BJ (cell line): ENCODE measurements around the gene FAM131B. TPM values are rescaled to one million over a fixed set of nuclear protein-coding genes. Genes with fewer than 3 reads are reported as not detected.

ENCODE experiments used
- CTCF ChIA-PET: fragments of 350-600 bp; formaldehyde crosslinking; extraction: SDS; loops from one replicate; lab custom pipeline; 2021; ENCODE audit warnings: antibody characterized with exemption, inconsistent platforms; lab: Yijun Ruan, JAX
- POLR2A ChIA-PET: fragments of 300-600 bp; sonication (Branson Sonifier 250); formaldehyde crosslinking; extraction: SDS; loops from one replicate; lab custom pipeline; 2021; ENCODE audit warnings: antibody characterized with exemption; lab: Charles Lee
- DNase-seq: peaks from one replicate; pipeline ENCODE4 v3.0.0-alpha.2; 2011; ENCODE audit warnings: low read depth
- H3K27me3 ChIP-seq: 2 replicates; pipeline ENCODE4 v1.6.0; 2011; ENCODE audit warnings: low read length; ENCODE audit not compliant: control insufficient read depth, insufficient read depth
- H3K36me3 ChIP-seq: 2 replicates; pipeline ENCODE4 v1.5.1; 2011; ENCODE audit warnings: low read length; ENCODE audit not compliant: control insufficient read depth, insufficient read depth
- H3K4me3 ChIP-seq: 2 replicates; pipeline ENCODE4 v1.5.1; 2011; ENCODE audit warnings: low read depth, mild to moderate bottlenecking, control low read depth, low read length
- CTCF ChIP-seq: IDR thresholded peaks from 2 replicates; pipeline ENCODE4 v1.5.1; 2011; ENCODE audit warnings: low read depth, mild to moderate bottlenecking, control low read depth, inconsistent platforms, low read length, moderate library complexity; ENCODE audit not compliant: insufficient read depth
- polyA minus RNA-seq: library from RNA; depleted of rRNA, polyadenylated mRNA; stranded (reverse); fragments of >200 nt; gene quantifications from 2 replicates; pipeline ENCODE4 v1.2.3, GENCODE V29; 2011; rRNA and poly(A)+ RNA removed
- polyA plus RNA-seq: library from polyadenylated mRNA; depleted of rRNA; stranded (reverse); fragments of >200 nt; gene quantifications from 2 replicates; pipeline ENCODE4 v1.2.3, GENCODE V29; 2011; rRNA removed

The FAM131B gene
- polyA plus RNA-seq (2.0 and 2.9 TPM in 2 replicates), polyA minus RNA-seq (3.6 and 4.5 TPM in 2 replicates)

- TF ChIP-seq CTCF, result no peak
- Histone ChIP-seq H3K4me3 (peak within 1 kb of the TSS; percentile 54), H3K36me3 (no peaks in the 10 kb centered on the region), H3K27me3 (peaks cover 24% of the 10 kb centered on the region)
- ChIA-PET CTCF (no interaction called here), POLR2A (interaction anchor here (0.7 kb wide), 1 partner anchor 14 kb away, joined by 4 read pairs; no protein-coding TSS in a partner anchor)
- no peak for DNase-seq
These were observed at the start of gene FAM131B for GRCh38 chr7:143362131-143363015. TSS of gene FAM131B (minus strand) at chr7:143362713. CDS start at chr7:143362603, 110 bp downstream.

GRCh38 chr7:143411976-143412708 is 49.6 kb upstream of the FAM131B start:
- ChIA-PET POLR2A (no interaction called here), CTCF (interaction anchor here (0.7 kb wide), 1 partner anchor 37 kb away, joined by 3 read pairs; no protein-coding TSS in a partner anchor)
- Histone ChIP-seq H3K36me3 (no peaks in the 10 kb centered on the region), H3K4me3 (no peak overlapping the region), H3K27me3 (no peaks in the 10 kb centered on the region)
- TF ChIP-seq CTCF, result no peak
- DNase-seq, result no peak

- POLR2A ChIA-PET, result no interaction called here
- no peaks in the 10 kb centered on the region for H3K27me3 ChIP-seq
- no peaks in the 10 kb centered on the region for H3K36me3 ChIP-seq
- no peak for TF ChIP-seq CTCF
- CTCF ChIA-PET, result interaction anchor here (0.7 kb wide), 1 partner anchor 170 kb away, joined by 3 read pairs; no protein-coding TSS in a partner anchor
- no peak for DNase-seq
- H3K4me3 ChIP-seq, result no peak overlapping the region
These were observed 48.0 kb upstream of the FAM131B start for GRCh38 chr7:143410521-143411004.

GRCh38 chr7:143408686-143409561 is 46.4 kb upstream of the FAM131B start, which contains the start of gene EPHA1:
TSS of gene EPHA1 (minus strand) at chr7:143408856. CDS start at chr7:143408805, 51 bp downstream.
- Histone ChIP-seq H3K4me3 (no peak within 1 kb of the TSS), H3K27me3 (no peaks in the 10 kb centered on the region; the same call in 1 of the 2 replicates), H3K36me3 (no peaks in the 10 kb centered on the region)
- no peak for DNase-seq
- CTCF ChIA-PET, result interaction anchor here (0.9 to 2.9 kb wide), 5 partner anchors 16 to 31 kb away, joined by 3 to 12 read pairs (median 3); no protein-coding TSS in a partner anchor
- peak; percentile 30; the same call in 1 of the 2 replicates for TF ChIP-seq CTCF
- POLR2A ChIA-PET, result no interaction called here
